GM12892 (cell line): ENCODE results near the gene SEC23IP.

Experiments
- POLR2A ChIP-seq: IDR thresholded peaks from 2 replicates; pipeline ENCODE4 v1.6.1; 2011; ENCODE audit warnings: low read depth, low read length, control low read depth
- POLR2AphosphoS5 ChIP-seq: IDR thresholded peaks from 2 replicates; pipeline ENCODE4 v1.6.1; 2011; ENCODE audit warnings: low read depth, low read length, control low read depth
- TAF1 ChIP-seq: IDR thresholded peaks from 2 replicates; pipeline ENCODE4 v1.6.1; 2011; ENCODE audit warnings: low read depth, mild to moderate bottlenecking, control low read depth, low read length, borderline replicate concordance

DNA sequence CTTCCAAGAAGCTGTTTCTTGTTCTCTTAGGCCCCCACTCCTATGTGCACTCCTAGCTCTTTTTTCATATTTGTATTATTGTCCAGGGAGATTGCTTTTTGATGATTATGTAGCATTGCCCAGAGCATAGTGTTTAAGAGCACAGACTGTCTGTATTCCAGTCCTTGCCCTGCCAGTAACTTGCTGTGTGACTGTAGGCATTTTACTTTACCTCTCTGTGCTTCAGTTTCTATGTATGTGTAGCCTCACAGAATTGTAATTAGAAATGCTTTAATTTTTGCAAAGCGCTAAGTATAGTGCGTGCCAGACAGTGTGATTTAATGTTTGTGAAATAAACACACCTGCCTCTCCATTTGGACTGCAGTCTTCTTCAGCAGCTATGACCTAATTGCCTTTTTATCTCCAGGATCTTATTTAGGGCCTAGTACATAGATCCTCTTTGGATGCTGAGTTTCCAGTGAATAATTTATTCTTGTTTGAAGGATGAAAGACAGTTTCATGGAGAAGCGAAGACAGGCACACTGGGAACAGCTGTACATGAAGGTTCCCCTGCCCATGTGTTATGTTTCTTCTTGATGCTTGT, 1.4 kb downstream of the SEC23IP start:
- no peak for TF ChIP-seq POLR2A
- no peak for TF ChIP-seq TAF1
- no peak for TF ChIP-seq POLR2AphosphoS5
